ENCODE measurements around the gene VPS51. TPM values are rescaled to one million over a fixed set of nuclear protein-coding genes. Genes with fewer than 3 reads are reported as not detected.

VPS51 gene
- total and polyA plus RNA-seq, 2 of the 13 experiments (the other 11 are each of a cell fraction or from before 2014, with no cell fraction given) = 76.3 to 90.6 TPM

DNA sequence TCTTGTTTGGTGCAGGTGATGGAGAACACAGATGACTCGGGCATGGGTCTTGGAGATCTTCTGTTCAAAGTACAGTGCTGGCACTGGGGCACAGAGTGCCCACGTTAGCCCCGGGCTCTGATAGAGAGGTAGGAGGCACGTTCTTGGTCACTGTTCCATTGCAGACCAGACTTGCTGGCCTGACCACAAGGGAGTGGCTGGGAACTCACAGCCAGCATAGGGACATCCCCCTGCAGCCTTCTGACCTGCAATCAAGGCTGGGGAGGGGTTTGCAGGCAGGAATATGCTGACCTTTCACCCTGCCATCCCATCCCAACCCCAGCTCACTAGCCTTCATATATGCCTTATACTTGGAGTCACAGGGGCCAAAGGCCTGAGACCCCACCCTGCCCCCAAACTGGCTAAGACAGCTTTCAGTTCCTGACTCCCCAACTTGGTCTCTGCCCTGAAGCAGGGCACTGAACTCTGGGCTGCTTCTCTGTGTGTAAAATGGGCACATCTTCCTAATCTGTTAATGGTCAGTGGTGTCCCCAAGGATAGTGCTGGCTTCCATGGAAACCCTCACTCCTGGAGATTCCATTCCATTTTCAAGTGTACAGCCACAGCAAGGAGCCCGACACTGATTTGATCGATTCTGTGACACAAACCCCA is 30.7 kb downstream of the VPS51 start (continued):
- TF ChIP-seq FOXA3 (CRISPR knock-in tag; IDR thresholded peaks at IDR 0.05) (no peak), TRIM24 (CRISPR knock-in tag; IDR thresholded peaks at IDR 0.05) (no peak), ZNF230 (CRISPR knock-in tag; IDR thresholded peaks at IDR 0.05) (no peak), SOX13 (IDR thresholded peaks at IDR 0.05) (no peak), SOX13 (CRISPR knock-in tag; conservative IDR thresholded peaks at IDR 0.05 in 1 of 2, IDR thresholded peaks at IDR 0.05 in 1 of 2) (no peak)
- TF ChIP-seq, protein P1, sequence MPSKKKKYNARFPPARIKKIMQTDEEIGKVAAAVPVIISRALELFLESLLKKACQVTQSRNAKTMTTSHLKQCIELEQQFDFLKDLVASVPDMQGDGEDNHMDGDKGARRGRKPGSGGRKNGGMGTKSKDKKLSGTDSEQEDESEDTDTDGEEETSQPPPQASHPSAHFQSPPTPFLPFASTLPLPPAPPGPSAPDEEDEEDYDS (CRISPR knock-in tag; IDR thresholded peaks at IDR 0.05) = no peak
- TF ChIP-seq, protein P2, sequence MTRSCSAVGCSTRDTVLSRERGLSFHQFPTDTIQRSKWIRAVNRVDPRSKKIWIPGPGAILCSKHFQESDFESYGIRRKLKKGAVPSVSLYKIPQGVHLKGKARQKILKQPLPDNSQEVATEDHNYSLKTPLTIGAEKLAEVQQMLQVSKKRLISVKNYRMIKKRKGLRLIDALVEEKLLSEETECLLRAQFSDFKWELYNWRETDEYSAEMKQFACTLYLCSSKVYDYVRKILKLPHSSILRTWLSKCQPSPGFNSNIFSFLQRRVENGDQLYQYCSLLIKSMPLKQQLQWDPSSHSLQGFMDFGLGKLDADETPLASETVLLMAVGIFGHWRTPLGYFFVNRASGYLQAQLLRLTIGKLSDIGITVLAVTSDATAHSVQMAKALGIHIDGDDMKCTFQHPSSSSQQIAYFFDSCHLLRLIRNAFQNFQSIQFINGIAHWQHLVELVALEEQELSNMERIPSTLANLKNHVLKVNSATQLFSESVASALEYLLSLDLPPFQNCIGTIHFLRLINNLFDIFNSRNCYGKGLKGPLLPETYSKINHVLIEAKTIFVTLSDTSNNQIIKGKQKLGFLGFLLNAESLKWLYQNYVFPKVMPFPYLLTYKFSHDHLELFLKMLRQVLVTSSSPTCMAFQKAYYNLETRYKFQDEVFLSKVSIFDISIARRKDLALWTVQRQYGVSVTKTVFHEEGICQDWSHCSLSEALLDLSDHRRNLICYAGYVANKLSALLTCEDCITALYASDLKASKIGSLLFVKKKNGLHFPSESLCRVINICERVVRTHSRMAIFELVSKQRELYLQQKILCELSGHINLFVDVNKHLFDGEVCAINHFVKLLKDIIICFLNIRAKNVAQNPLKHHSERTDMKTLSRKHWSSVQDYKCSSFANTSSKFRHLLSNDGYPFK (CRISPR knock-in tag; IDR thresholded peaks at IDR 0.05; ENCODE audit: borderline replicate concordance) = no peak

DNA sequence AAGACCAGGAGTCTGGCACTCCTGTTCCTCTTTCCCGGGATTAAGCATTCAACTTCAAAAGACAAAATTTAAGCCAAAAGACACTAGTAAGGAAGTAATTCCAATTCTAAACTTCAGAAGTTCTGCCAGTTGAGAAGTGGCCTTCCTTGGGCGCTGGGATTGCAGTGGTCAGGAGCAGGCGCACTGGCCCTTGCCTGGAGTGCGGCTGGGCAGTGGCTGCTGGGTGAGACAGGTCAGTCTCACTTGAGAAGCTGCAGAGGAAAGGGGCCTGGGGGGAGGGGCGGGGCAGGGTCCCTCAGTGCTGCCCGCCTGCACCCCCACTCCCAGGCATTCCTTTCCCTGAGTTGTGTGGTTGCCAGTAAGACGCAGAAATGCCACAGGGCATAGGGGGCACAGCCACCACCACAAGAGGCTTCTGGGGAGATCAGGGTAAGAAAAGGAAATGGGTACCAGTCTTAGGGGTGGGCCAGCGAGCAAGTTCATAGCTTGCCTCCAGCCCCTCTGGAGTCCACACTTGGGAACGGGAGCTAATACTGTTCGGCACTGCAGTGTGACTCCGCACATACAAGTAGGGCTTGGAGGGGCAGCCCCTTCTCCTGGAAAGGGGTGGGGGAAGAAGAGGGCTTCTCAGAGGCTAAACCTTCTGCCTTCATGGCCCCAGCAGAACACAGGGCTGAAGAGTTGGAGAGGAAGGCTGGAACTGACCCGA is 31.6 kb downstream of the VPS51 start:
- FAIRE-seq = no peak
- CTCF ChIA-PET (ENCODE audit: low intra/inter-chr PET ratio, low total read pairs) = no interaction called here

More for the DNA sequence above, 31.6 kb downstream of the VPS51 start:
- 96% methylated on average over 10 of the region's 12 CpGs for WGBS (ENCODE audit: low lambda C conversion rate)
- in situ Hi-C loops (cut with HindIII; ENCODE audit: extremely low pct_ligation_motif_present, low pct_unique_long_range_greater_than_20kb) = no loop called here
- no peaks in the 10 kb centered on the region; a peak in 1 of 5 replicates for H3K27me3 ChIP-seq (ENCODE audit: control insufficient read depth in 1 of 2, insufficient read depth in 2 of 2, low read length in 2 of 2)
- H2AFZ ChIP-seq (ENCODE audit: low read length) = no peak overlapping the region
- H3K9me3 ChIP-seq (ENCODE audit: low read length) = no peaks in the 10 kb centered on the region
- POLR2A ChIA-PET = interaction anchor here (0.6 to 2.8 kb wide), 6 partner anchors 9 to 292 kb away, joined by 3 to 12 read pairs (median 4); partner anchors contain the start of genes CAPN1, TM7SF2 and ZNHIT2
- H3K79me2 ChIP-seq (ENCODE audit: insufficient read depth, low read length) = peaks cover 33% of the 10 kb centered on the region
- intact Hi-C loops (cut with micrococcal nuclease; ENCODE audit: unreplicated experiment) = no loop called here
- H3K4me1 ChIP-seq (ENCODE audit: insufficient read depth, low read length) = peaks cover 26% of the 10 kb centered on the region
- peaks cover 47 to 75% of the 10 kb centered on the region in 2 experiments for H3K36me3 ChIP-seq (replicated peaks in 1 of 2; ENCODE audit: control insufficient read depth in 1 of 2, insufficient read depth in 2 of 2, low read length in 2 of 2)
- H4K20me1 ChIP-seq (ENCODE audit: insufficient read depth, low read length) = peaks cover 11% of the 10 kb centered on the region; the same call in 1 of the 2 replicates
- no peak overlapping the region for H3K4me3 ChIP-seq (replicated peaks in 1 of 3; ENCODE audit: insufficient read depth in 1 of 3, low read depth in 2 of 3, low read length in 3 of 3)
- no peak overlapping the region for H3K9ac ChIP-seq (ENCODE audit: insufficient read depth, low read depth, low read length)
- H3K27ac ChIP-seq (ENCODE audit: extremely low read length, insufficient read depth, low read length) = no peak overlapping the region
- no peak overlapping the region for H3K4me2 ChIP-seq (ENCODE audit: low read depth, low read length)
- no peak for DNase-seq (ENCODE audit: low spot score)
- TF ChIP-seq, protein P3, sequence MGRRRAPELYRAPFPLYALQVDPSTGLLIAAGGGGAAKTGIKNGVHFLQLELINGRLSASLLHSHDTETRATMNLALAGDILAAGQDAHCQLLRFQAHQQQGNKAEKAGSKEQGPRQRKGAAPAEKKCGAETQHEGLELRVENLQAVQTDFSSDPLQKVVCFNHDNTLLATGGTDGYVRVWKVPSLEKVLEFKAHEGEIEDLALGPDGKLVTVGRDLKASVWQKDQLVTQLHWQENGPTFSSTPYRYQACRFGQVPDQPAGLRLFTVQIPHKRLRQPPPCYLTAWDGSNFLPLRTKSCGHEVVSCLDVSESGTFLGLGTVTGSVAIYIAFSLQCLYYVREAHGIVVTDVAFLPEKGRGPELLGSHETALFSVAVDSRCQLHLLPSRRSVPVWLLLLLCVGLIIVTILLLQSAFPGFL (CRISPR knock-in tag; IDR thresholded peaks at IDR 0.05) = no peak
- TF ChIP-seq ZNF326 (CRISPR knock-in tag; IDR thresholded peaks at IDR 0.05; ENCODE audit: borderline replicate concordance) (no peak), POLR2AphosphoS5 (IDR thresholded peaks at IDR 0.05; ENCODE audit: low read depth, low read length) (peak; percentile 21; the same call in 1 of the 2 replicates), ZFP62 (CRISPR knock-in tag; IDR thresholded peaks at IDR 0.05) (no peak), POLR2A (IDR thresholded peaks at IDR 0.05; ENCODE audit: insufficient read depth in 1 of 2, low read depth in 2 of 2, low read length in 2 of 2) (peak in 1 of 2 experiments; percentile 5; a peak in 1 of 4 replicates), RBFOX2 (IDR thresholded peaks at IDR 0.05; ENCODE audit: low read depth, low read length) (peak; percentile 36; the same call in 1 of the 2 replicates), ONECUT2 (CRISPR knock-in tag; IDR thresholded peaks at IDR 0.05) (no peak), ZNF432 (CRISPR knock-in tag; IDR thresholded peaks at IDR 0.05; ENCODE audit: borderline replicate concordance) (no peak)
- ATAC-seq = no peak
- no TSS peak for BruUV-seq (replicated peaks)
